DMS53 treated with DMSO at 0.1 percent for 48 hours (cell line): Measurements from ENCODE around the gene MT1E.
"Not testable (repeated sequence)": the region's sequence is repeated elsewhere in the genome, so short reads cannot be mapped to it uniquely, and the experiment has no call there.

Experiments used
- DNase-seq: peaks from one replicate; lab custom pipeline; 2025; ENCODE audit not compliant: unreplicated experiment; lab: John Stamatoyannopoulos, UW

MT1E gene

GRCh38 chr16:56606476-56607108 lies 19.0 kb upstream of the MT1E start:
- no peak for DNase-seq

GRCh38 chr16:56607109-56607618 lies 18.4 kb upstream of the MT1E start:
- DNase-seq: no peak

GRCh38 chr16:56607675-56608042 lies 17.9 kb upstream of the MT1E start:
- no peak for DNase-seq

- peak; percentile 97 for DNase-seq
Measured at GRCh38 chr16:56608043-56608875, 17.3 kb upstream of the MT1E start, which contains the start of gene MT2A. MT2A (plus strand) TSS chr16:56608584; CDS start chr16:56608656, 72 bp downstream.

- peak; percentile 61 for DNase-seq
Measured at GRCh38 chr16:56608876-56609462, 16.6 kb upstream of the MT1E start.

GRCh38 chr16:56609463-56609921 lies 16.1 kb upstream of the MT1E start:
- peak; percentile 39 for DNase-seq

- no peak for DNase-seq
Measured at GRCh38 chr16:56610017-56610608, 15.5 kb upstream of the MT1E start.

- DNase-seq: no peak
Measured at GRCh38 chr16:56610609-56611111, 14.9 kb upstream of the MT1E start.

- DNase-seq: no peak
Measured at GRCh38 chr16:56611281-56611833, 14.2 kb upstream of the MT1E start.

GRCh38 chr16:56613706-56614105 lies 11.9 kb upstream of the MT1E start:
- DNase-seq: no peak

- DNase-seq: no peak
Measured at GRCh38 chr16:56614549-56614991, 11.0 kb upstream of the MT1E start.

GRCh38 chr16:56615353-56615752 lies 10.2 kb upstream of the MT1E start:
- DNase-seq: no peak

GRCh38 chr16:56616608-56617211 lies 8.9 kb upstream of the MT1E start:
- DNase-seq: no peak

GRCh38 chr16:56617212-56618085 lies 8.1 kb upstream of the MT1E start:
- DNase-seq: peak; percentile 75

GRCh38 chr16:56618138-56618537 lies 7.4 kb upstream of the MT1E start:
- DNase-seq: no peak

- no peak for DNase-seq
Measured at GRCh38 chr16:56620339-56620897, 5.2 kb upstream of the MT1E start.

GRCh38 chr16:56621665-56622445 lies 3.7 kb upstream of the MT1E start:
- DNase-seq: not testable (repeated sequence)

GRCh38 chr16:56623184-56623583 lies 2.4 kb upstream of the MT1E start:
- DNase-seq: not testable (repeated sequence)
